Brain pericyte (primary cell): ENCODE data around the gene CLTCL1.
"Not testable (repeated sequence)": the region's sequence is repeated elsewhere in the genome, so short reads cannot be mapped to it uniquely, and the experiment has no call there.

Source experiments
- DNase-seq: peaks from one replicate; pipeline ENCODE4 v3.0.0-alpha.2; 2012; ENCODE audit warnings: low read depth, low spot score

Gene CLTCL1

DNA sequence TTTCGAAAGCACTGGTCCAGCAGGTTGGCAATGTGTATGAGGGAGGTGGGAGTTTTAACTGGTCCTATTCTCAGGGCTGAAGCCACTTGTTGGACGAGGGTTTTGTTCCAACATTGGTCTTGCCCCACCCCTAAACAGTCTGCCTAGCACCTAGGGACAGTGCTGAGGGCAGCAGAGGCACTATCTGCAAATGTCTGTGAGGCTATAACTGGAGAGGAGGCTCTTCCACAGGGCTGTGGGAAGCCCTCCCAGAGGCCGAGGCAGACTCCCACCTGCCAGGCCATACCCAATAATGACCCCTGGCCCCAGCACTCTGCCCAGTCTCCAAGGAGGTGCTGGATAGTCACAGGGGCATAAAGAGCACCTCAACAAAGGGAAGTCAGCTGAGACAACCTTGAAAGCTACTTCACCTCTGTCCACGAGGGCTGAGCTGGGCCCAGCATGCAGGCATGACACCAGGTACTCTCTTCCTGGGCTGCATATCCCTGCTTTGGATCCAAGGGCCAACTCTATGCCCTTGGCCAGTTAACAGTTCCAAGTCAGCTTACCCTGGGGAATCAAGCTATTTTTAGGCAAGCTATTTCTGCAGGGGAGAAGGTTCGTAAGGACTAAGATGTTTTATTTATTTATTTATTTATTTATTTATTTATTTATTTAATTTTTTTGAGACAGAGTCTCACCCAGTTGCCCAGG lies 72.8 kb downstream of the CLTCL1 start:
- DNase-seq: no peak

DNA sequence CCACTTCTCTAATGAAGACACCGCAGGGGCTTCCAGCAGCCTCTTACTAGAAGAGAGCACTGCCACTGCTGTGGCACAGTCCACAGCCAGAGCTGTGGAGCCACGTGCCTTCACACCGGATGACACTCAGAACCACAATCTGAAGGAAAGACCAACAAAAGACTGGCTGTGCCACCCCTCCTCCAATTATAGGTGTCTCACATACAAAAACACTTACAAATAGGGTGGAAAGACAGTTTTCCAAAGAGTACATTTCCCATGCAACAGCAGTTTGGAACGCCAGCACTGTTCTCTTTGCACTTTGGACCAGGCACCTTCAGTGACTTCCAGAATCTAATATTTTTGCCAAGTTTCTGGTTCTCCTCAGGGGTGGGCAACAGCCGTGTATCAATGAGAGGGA lies 74.9 kb downstream of the CLTCL1 start:
- DNase-seq: no peak

DNA sequence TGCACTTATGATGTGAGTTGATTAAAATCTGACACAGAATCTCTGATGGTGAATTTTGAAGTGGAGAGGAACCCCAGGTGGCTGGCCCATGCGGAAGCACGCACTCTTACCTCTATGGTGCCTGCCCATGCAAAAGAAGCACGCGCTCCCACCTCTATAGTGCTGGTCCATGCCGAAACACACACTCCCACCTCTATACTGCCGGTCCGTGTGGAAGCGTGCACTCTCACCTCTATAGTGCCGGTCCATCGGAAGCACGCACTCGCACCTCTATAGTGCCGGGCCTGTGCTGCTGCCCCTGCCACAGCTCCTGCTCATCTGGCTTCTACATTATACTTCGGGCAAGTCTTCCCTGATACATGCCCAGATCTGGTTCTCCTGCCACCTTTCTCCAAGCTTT lies 76.2 kb downstream of the CLTCL1 start:
- DNase-seq: no peak

DNA sequence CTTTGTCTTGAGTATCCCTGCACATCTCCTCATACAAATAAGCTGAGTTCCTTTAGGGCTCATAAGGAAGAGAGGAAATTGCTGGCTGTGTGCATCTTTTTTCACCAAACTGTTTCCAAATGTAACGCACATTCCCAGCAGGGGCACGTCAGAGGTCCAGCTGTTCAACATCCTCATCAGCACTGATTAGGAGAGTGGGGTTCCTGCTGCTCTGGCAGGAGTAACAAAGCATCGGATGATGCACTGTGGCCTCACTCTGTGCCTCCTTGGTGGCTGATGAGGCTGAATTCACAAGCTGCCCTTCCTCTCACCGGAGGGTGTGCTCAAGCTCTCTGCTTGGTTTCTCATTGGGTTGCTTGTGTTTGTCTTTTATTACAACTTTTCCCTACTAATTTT lies 77.4 kb downstream of the CLTCL1 start:
- DNase-seq: no peak

DNA sequence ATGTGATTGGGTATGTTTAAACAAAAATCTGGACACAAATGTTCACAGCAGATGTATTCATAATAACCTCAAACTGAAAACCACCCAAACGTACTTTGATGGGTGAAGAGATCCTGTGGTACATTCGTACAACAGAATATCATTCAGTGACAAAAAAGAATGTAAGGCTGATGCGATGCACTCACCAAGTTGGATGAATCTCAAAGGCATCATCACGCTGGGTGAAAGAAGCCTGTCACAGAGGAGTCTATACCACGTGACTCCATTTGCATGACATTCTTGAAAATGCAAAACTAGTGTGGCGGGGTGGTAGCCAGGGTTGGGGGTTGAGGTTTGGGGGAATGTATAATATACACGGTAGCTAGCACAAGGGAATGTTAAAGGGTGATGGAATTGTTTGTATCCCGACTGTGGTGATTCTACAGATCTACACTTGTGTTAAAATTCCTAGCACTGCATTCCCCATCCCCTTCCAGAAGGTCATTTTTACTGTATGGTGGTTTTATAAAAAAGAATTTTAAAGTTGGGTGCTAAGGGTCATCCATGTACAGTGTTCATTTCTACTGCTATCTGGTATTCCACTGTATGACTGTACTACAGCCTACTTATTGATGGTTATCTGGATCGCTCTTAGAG lies 78.0 kb downstream of the CLTCL1 start:
- DNase-seq: no peak

DNA sequence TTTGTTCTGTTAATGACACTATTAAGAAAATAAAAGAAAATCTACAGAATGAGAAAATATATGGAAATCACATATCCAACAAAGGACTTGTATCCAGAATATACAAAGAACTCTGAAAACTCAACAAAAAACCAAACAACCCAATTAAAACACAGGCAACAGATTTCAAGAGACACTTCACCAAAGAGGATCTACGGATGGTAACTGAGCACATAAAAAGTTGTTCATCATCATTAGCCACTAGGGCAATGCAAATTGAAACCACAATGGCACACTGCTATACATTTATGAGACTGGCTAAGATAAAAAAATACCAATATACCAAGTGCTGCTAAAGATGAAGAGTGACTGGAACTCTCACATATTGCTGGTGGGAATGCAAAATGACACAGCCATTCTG lies 78.5 kb downstream of the CLTCL1 start:
- DNase-seq: no peak

DNA sequence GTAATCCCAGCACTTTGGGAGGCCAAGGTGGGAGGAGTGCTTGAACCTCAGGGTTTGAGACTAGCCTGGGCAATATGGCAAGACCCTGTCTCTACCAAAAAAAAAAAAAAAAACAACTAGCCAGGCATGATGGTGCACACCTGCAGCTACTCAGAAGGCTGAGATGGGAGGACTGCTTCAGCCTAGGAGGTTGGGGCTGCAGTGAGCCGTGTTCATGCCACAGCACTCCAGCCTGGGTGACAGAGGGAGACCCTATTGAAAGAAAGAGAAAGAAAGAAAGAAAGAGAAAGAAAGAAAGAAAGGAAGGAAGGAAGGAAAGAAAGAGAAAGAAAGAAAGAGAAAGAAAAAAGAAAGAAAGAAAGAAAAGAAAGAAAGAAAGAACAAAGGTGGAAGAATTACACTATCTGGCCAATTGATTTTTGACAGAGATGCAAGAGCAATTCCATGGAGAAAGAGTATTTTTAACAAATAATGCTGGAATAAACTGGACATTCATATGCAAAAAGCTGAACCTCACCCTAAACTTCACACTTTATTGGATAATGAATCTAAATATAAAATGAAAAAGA lies 79.1 kb downstream of the CLTCL1 start:
- no peak for DNase-seq

DNA sequence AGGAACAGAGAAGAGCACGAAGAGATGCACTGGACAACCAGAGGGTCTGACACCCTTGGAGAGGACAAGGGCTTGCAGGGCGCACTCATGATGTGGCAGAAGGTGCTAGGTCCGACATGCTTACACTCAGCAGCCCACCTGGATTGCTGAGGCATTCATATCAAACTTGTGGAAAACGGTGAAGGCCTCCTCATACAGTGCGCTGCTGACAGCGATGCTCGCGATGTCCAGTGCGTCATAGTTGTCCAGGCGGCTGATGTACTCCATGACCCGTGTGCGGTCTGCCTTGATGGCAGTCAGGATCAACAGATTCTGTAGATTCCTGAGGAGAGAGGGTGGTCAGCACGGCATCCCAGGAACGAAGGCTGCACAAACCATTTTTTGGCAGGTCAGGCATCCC lies 81.3 kb downstream of the CLTCL1 start:
- no peak for DNase-seq

DNA sequence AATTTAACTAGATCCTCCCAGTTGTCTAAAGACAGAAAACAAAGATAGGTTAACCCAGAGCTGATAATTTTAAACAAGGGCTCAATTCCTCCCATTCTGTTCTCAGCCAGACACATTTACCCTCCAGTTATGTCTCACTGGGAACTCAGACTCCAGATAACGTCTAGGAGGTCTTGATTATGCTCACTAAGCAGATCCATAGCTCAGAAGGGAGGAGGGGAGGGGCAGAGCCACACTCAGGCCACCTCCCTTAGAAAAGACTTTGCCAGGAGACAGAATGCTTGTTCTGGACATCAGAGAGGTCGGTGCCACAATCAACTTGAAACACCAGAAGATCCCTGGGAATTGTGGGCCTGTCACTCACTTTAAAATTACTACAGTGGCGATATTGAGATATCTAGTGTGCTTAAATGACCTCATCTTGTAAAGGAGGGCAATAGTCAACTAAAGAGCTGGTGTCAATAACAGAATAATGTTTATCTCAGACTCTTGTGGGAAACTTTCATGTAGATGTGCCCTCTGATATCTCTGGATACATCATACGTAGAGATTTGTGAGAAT lies 83.2 kb downstream of the CLTCL1 start:
- no peak for DNase-seq

DNA sequence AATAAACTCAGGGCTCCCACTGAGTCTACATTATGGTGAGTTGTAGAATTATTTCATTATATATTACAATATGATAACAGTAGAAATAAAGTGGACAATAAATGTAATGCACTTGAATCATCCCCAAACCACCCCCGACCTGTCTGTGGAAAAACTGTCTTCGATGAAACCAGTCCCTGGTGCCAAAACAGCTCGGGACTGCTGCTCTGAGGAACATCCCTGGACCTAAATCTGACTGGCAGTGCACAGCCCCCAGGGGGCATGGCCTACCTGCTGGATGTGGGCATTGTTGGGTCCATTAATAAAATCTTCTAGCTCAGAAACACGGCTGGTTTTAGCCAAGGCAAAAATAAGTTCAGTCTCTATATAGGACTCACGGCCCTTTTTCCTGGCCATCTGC lies 83.6 kb downstream of the CLTCL1 start:
- no peak for DNase-seq

DNA sequence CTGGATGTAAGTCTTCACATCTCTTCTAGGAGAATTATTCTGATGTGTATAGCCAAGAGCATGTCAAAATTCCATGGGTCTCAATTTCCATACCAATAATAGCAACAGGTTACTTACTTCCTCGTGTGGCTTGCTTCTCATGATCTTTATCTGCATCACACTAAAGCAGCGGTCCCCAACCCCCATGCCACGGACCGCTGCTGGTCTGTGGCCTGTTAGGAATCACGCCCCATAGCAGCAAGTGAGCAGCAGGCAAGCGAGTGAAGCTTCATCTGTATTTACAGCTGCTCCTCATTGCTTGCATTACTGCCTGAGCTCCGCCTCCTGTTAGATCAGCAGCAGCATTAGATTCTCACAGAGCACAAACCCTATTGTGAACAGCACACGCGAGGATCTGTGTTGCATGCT lies 84.1 kb downstream of the CLTCL1 start:
- DNase-seq: no peak

DNA sequence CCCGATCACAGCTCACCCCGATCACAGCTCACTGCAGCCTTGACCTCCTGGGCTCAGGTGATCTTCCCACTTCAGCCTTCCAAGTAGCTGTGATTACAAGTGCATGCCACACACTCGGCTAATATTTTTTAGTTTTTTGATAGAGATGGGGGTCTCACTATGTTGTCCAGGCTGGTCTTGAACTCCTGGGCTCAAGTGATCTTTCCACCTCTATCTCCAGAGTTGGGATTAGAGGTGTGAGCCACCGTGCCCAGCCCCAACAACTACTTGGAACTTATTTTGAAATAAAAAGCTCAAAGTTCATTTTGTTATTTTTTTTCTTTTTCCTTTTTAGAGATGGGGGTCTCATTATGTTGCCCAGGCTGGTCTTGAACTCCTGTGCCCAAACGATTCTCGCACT lies 85.2 kb downstream of the CLTCL1 start:
- no peak for DNase-seq

DNA sequence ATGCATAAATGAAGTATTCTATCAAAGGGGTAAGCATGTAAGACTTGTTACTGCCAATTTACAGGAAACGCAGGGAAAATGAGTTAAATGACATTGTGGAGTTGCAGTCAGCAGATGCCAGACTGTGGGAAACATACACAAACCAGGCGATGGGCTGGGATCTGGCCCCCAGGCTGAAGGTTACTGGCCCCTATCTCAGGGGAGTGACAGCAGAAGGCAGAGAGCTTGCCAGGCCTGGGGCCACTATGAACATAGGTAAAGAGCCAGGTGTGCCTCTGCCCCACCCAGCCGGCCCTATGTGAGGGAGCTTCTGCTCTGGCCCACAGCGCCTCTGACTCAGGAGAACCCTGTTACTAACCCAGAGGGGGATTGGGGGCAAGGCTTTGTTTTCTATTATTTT lies 86.9 kb downstream of the CLTCL1 start:
- DNase-seq: no peak

DNA sequence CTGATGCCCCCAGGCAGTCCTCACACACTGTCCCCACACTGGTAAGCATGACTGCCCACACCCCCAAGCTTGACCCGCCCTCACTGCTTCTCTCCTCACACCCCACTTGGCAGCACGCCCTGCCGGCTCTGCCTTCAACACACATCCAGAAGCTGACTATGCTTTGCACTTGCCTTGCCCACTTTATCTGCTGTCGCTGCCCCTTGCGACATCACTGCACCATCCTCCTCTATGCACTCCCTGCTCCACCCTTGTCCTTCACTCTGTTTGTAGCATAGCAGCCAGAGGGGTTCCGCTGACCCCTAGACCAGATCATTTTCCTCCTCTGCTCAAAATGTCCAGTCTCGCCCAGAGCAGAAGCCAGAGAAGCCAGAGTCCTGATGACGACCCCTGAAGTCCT lies 87.7 kb downstream of the CLTCL1 start:
- no peak for DNase-seq

DNA sequence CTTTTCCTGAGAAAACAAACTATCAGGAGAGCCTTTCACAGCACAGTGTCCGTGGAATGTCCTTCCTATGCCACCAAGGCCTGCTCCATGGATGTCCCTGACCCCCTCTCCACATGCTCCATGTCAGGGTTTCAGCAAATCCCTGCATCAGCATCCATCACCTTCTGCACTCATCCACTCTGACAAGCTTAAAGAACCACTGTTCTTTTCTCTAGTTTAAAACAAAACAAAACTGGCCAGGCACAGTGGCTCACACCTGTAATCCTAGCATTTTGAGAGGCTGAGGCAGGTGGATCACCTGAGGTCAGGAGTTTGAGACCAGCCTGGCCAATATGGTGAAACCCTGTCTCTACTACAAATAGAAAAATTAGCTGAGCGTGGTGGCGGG lies 88.7 kb downstream of the CLTCL1 start:
- DNase-seq: not testable (repeated sequence)

DNA sequence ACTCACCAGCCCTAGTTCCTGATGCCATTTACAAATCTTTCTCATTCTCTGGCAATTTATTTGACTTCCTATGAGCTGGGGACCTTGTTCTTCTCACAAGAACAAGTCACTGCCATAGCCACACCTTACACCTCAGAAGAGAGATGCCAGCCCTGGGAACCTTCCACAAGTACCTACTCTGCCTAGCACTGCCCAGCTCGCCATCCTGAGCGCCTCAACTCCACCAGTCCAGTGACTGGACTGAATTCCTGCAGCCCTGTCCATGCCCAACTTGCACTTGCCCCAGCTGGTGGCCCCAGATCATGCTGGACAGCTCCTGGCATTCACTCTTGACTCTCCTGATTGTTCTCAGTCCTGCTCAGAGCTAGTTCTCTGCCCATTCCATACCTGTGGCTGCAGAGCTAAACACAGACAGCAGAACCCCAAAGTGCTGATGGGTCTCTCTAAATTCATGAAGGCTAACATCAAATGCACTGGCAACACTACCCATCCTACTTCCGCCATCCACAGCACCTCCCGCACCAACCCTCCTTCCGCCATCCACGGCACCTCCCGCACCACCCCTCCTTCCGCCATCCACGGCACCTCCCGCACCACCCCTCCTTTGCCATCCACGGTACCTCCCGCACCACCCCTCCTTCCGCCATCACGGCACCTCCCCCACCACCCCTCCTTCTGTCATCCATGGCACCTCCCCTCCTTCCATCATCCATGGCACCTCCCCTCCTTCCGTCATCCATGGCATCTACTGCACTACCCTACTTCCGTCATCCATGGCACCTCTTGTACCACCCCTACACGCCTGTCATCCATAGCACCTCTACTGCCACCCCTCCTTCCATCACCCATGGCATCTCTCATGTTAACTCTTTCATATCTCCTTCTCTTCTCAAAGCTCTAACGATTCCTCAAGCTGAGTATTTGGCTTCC lies 89.4 kb downstream of the CLTCL1 start:
- DNase-seq: no peak

DNA sequence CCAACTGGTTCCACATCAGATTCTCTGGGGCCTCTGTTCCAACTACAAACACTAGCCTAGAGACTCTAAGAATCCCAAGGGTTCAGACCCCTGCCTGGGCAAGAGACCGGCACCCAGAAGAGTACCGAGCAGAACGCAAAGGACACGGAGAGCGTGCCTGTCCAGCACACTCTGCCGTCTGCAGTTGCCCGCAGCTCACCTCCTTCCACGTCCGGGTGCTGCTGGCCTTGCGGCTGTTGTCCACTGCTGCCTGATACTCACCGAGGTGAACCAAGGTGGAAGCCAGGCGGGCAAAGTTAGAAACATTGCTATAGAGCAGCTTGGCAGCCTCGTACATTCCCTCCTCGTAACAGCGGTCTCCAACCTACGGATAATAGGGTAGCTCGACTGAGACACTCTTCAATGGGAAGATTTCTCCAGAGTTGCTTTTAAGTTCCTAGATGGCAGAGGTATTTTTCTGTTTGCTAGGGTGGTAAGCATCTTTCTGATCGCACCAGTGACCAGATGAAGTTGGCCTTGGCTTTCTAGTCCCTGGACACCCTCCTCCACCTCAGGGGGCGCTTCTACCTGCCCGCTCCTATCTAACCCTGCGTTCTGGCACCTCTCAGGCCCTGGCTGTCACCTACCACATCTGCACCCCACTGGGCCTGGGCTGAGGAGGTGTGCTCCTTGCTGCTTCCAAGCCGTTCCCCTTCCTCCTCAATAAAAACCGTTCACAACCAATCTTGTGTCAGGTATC lies 90.2 kb downstream of the CLTCL1 start:
- DNase-seq: no peak

DNA sequence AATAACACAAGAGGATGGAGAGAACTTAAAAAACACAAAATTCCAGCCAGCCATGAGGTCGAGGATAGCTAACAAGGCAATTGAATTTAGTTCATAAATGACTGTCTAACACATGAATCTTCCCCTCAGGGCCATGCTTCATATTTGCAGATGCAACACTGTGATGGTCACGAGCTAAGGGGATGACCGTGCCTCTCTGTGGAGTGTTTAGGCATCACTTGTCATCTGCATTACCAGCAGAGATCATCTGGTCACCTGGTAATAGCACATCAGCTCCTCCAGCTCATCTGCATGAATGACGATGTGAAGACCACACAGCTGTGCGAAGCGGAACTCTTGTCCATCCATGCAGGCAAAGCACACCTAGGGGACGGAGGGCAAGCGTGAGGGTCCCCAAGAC lies 92.0 kb downstream of the CLTCL1 start:
- DNase-seq: no peak

DNA sequence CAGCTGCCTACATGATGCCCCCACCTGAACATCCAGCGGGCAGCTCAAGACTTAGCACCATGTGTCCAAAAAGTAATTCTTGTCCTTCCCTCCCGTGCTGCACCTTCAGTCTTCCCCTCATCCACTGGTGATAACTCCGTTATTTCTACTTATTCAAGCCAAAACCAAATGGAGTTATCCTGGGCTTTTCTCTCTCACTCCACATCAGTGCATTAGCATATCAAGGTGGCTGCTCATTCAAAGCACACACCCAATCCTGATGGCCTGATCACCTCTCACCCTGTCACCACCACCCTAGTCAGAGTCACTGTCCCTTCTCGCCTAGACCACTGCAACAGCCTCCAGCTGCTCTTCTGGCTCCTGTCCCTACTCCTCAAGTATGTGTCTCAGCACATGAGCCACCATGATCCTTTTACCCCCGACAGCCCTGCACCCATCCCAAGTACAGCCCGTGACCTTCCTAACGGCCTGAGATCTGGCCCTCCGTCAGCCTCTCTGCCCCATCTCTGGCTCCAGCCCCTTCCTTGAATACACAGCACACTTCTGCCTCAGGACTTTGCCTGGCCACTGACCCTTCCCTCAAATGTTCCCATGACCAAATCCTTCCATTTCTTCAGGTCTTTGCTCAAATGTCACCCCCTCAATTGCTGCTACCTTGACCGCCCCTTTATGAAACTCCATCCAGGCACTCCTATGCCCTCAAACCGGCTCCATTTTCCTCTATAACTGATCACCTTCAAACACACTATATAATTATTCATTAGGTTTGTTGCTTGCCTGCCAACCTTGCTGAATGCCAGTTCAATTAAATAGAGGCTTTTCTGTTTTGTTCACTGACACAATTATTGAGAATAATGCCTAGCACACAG lies 93.3 kb downstream of the CLTCL1 start:
- no peak for DNase-seq

DNA sequence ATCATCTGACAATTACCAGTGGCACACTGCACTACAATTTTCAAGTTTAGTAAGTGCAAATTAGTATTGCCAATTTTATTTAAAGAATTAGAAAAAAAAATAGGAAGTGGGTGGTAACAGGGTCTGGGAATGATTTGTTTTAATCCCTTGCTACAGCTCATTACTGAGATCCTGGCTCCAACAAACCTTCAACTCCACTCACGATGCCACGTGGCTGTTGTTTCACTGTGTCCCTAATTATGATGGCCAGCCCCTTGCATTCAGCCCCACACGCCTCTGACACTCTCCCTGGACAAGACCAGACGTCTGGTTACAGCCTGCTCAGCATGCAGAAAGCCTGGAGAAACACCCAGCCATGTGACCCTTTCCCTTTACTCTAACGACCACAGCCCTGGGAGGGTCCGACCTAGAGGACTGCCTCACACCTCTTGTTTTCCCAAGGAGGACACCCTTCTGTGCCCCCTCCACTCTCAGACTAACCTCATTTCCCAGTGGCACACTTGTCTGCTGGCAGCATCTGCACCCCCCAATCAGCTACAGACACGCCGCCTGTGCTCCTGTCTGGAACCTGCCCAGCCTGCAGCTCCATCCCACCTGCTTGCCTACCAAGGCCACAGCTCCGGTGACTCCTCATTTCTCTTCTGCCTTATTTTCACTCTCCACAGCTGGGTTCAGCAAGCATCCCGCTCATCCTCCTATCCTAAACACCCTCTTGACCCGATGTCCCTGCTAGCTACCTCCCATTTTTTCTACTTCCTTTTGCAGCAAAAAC lies 94.5 kb downstream of the CLTCL1 start:
- DNase-seq: no peak
